DOHH2 (cell line): Measurements from ENCODE around the gene TOMM40.

Source experiments
- H3F3A ChIP-seq: fragments of 200-600 bp; sonication (generic), shearing (Covaris generic); 2 replicates; pipeline ENCODE4 v1.6.0; 2016; ENCODE audit warnings: antibody characterized with exemption, mild to moderate bottlenecking; ENCODE audit not compliant: control insufficient read depth, insufficient read depth
- H3K27ac ChIP-seq: fragments of 200-600 bp; sonication (generic); 2 replicates; pipeline ENCODE4 v1.5.1; 2014; ENCODE audit warnings: low read depth, mild to moderate bottlenecking, low read length, moderate library complexity
- H3K27me3 ChIP-seq: fragments of 200-600 bp; sonication (generic); 2 replicates; pipeline ENCODE4 v1.6.1; 2014; ENCODE audit warnings: mild to moderate bottlenecking, low read length, mixed read lengths; ENCODE audit not compliant: control insufficient read depth
- H3K36me3 ChIP-seq: fragments of 200-600 bp; sonication (generic); 2 replicates; pipeline ENCODE4 v1.6.1; 2014; ENCODE audit warnings: mild to moderate bottlenecking, low read length, moderate library complexity, mixed read lengths; ENCODE audit not compliant: control insufficient read depth
- H3K4me1 ChIP-seq: fragments of 200-600 bp; sonication (generic); 2 replicates; pipeline ENCODE4 v1.6.1; 2014; ENCODE audit warnings: mild to moderate bottlenecking, low read length, mixed read lengths; ENCODE audit not compliant: control insufficient read depth
- H3K4me2 ChIP-seq: fragments of 200-600 bp; sonication (generic); 2 replicates; pipeline ENCODE4 v1.6.0; 2014; ENCODE audit warnings: mild to moderate bottlenecking, low read length, moderate library complexity
- H3K4me3 ChIP-seq: fragments of 200-600 bp; sonication (generic); 2 replicates; pipeline ENCODE4 v1.5.1; 2014; ENCODE audit warnings: mild to moderate bottlenecking, low read length, mixed read lengths
- H3K79me2 ChIP-seq: fragments of 200-600 bp; sonication (generic); 2 replicates; pipeline ENCODE4 v1.6.1; 2014; ENCODE audit warnings: mild to moderate bottlenecking, low read length, mixed read lengths; ENCODE audit not compliant: control insufficient read depth
- H3K9me2 ChIP-seq: fragments of 200-600 bp; sonication (generic); replicated peaks from 2 replicates; pipeline ENCODE4 v1.6.1; 2014; ENCODE audit warnings: mild to moderate bottlenecking, low read length, mixed read lengths; ENCODE audit not compliant: control insufficient read depth
- H3K9me3 ChIP-seq: fragments of 200-600 bp; sonication (generic); 2 replicates; pipeline ENCODE4 v1.6.1; 2014; ENCODE audit warnings: antibody characterized with exemption, low read length, mixed read lengths; ENCODE audit not compliant: control insufficient read depth, insufficient read depth
- H4K20me1 ChIP-seq: fragments of 200-600 bp; sonication (generic); 2 replicates; pipeline ENCODE4 v1.6.0; 2014; ENCODE audit warnings: low read depth, mild to moderate bottlenecking, antibody characterized with exemption, low read length, moderate library complexity; ENCODE audit not compliant: control insufficient read depth, insufficient read depth
- EZH2phosphoT487 ChIP-seq: fragments of 200-600 bp; sonication (generic); IDR thresholded peaks from 2 replicates; pipeline ENCODE4 v1.6.1; 2017; ENCODE audit warnings: borderline replicate concordance, mild to moderate bottlenecking, antibody characterized with exemption, low read length, moderate library complexity, mixed read lengths
- TF ChIP-seq, protein P1 (sequence below): fragments of 200-600 bp; sonication (generic); IDR thresholded peaks from one replicate; pipeline ENCODE4 v1.5.1; 2014; ENCODE audit warnings: antibody characterized with exemption, mild to moderate bottlenecking, low read depth, low read length; ENCODE audit not compliant: poor library complexity, severe bottlenecking

TOMM40 gene

DNA sequence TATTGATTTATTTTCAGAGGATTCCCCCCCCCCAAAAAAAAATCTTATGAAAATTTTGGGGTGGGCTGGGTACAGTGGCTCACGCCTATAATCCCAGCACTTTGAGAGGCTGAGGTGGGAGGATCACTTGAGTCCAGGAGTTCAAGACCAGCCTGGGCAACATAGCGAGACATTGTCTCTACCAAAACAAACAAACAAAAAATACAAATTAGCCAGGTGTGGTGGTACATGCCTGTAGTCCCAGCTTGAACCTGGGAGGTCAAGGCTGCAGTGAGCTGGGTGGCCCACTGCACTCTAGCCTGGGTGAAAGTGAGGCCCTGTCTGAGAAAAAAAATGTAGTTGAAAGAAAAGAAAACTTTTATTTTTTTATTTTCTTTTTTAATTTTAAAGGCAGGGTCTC lies 27.1 kb upstream of the TOMM40 start:
- no peak for TF ChIP-seq EZH2phosphoT487
- TF ChIP-seq, protein P1, sequence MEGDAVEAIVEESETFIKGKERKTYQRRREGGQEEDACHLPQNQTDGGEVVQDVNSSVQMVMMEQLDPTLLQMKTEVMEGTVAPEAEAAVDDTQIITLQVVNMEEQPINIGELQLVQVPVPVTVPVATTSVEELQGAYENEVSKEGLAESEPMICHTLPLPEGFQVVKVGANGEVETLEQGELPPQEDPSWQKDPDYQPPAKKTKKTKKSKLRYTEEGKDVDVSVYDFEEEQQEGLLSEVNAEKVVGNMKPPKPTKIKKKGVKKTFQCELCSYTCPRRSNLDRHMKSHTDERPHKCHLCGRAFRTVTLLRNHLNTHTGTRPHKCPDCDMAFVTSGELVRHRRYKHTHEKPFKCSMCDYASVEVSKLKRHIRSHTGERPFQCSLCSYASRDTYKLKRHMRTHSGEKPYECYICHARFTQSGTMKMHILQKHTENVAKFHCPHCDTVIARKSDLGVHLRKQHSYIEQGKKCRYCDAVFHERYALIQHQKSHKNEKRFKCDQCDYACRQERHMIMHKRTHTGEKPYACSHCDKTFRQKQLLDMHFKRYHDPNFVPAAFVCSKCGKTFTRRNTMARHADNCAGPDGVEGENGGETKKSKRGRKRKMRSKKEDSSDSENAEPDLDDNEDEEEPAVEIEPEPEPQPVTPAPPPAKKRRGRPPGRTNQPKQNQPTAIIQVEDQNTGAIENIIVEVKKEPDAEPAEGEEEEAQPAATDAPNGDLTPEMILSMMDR: no peak
- H3K4me1 ChIP-seq: peaks cover 10% of the 10 kb centered on the region
- H3K36me3 ChIP-seq: no peaks in the 10 kb centered on the region
- no peaks in the 10 kb centered on the region for H3K79me2 ChIP-seq
- no peak overlapping the region for H3K4me3 ChIP-seq
- H3K9me2 ChIP-seq: no peaks in the 10 kb centered on the region
- no peaks in the 10 kb centered on the region for H4K20me1 ChIP-seq
- no peak overlapping the region for H3K4me2 ChIP-seq
- H3K27me3 ChIP-seq: no peaks in the 10 kb centered on the region
- no peaks in the 10 kb centered on the region for H3K9me3 ChIP-seq
- no peak overlapping the region for H3K27ac ChIP-seq
- no peaks in the 10 kb centered on the region for H3F3A ChIP-seq

DNA sequence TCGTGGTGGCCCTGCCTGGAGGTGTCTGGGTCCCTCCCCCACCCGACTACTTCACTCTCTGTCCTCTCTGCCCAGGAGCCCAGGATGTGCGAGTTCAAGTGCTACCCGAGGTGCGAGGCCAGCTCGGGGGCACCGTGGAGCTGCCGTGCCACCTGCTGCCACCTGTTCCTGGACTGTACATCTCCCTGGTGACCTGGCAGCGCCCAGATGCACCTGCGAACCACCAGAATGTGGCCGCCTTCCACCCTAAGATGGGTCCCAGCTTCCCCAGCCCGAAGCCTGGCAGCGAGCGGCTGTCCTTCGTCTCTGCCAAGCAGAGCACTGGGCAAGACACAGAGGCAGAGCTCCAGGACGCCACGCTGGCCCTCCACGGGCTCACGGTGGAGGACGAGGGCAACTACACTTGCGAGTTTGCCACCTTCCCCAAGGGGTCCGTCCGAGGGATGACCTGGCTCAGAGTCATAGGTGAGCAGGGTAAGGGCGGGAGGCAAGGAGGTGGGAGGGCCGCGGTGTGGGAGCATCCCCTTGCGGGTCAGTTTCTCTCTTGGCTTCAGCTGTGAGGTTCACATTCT lies 25.8 kb upstream of the TOMM40 start:
- no peaks in the 10 kb centered on the region for H3F3A ChIP-seq
- H3K4me1 ChIP-seq: peaks cover 10% of the 10 kb centered on the region
- H3K79me2 ChIP-seq: no peaks in the 10 kb centered on the region
- H3K4me2 ChIP-seq: no peak overlapping the region
- no peaks in the 10 kb centered on the region for H4K20me1 ChIP-seq
- no peak overlapping the region for H3K4me3 ChIP-seq
- H3K36me3 ChIP-seq: no peaks in the 10 kb centered on the region
- no peak overlapping the region for H3K27ac ChIP-seq
- no peak for TF ChIP-seq EZH2phosphoT487
- TF ChIP-seq, protein P1: no peak
- H3K9me2 ChIP-seq: no peaks in the 10 kb centered on the region
- H3K9me3 ChIP-seq: no peaks in the 10 kb centered on the region
- no peaks in the 10 kb centered on the region for H3K27me3 ChIP-seq

DNA sequence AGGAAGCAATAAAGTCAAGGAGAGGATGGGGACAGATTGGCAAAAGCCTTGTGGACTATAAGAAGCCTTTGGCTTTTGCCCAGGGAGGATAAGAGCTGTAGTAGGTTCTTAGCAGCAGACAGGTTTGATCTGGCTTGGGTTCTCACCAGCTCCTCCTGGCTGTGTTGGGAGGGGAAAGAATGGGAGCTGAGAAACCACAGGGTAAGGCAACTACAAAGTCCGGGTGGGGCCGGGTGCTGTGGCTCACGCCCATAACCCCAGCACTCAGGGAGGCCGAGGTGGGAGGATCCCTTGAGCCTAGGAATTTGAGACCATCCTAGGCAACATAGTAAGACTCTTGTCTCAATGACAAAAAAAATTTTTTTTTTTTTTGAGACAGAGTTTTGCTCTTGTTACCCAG lies 24.4 kb upstream of the TOMM40 start:
- no peaks in the 10 kb centered on the region for H4K20me1 ChIP-seq
- no peaks in the 10 kb centered on the region for H3K9me3 ChIP-seq
- no peaks in the 10 kb centered on the region for H3F3A ChIP-seq
- no peaks in the 10 kb centered on the region for H3K27me3 ChIP-seq
- no peak overlapping the region for H3K4me3 ChIP-seq
- H3K4me2 ChIP-seq: no peak overlapping the region
- no peak for TF ChIP-seq EZH2phosphoT487
- TF ChIP-seq, protein P1: no peak
- no peaks in the 10 kb centered on the region for H3K79me2 ChIP-seq
- H3K4me1 ChIP-seq: no peaks in the 10 kb centered on the region
- no peaks in the 10 kb centered on the region for H3K9me2 ChIP-seq
- H3K36me3 ChIP-seq: no peaks in the 10 kb centered on the region
- H3K27ac ChIP-seq: no peak overlapping the region

DNA sequence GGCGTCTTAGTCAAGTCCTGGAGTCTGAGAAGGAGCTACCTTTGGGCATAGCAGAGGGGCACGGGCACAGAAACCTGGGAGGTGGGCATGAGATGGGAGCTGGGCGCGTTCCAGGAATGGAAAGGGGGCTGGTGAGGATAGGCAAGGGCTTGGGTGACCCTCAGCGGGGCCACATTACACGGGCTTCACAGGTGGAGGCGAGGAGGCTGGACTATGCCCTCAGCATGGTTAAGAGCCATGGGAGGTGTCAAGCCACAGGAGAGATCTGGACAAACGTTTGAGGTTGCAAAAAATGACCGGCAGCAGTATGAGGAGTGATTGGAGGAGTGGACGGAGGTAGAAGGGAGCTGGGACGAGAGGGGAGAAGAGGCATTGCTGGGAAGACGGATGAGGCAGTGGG lies 23.5 kb upstream of the TOMM40 start:
- no peak for TF ChIP-seq EZH2phosphoT487
- TF ChIP-seq, protein P1: no peak
- H4K20me1 ChIP-seq: no peaks in the 10 kb centered on the region

More for the DNA sequence above, 23.5 kb upstream of the TOMM40 start:
- no peak overlapping the region for H3K4me2 ChIP-seq
- H3K27ac ChIP-seq: no peak overlapping the region
- H3K4me1 ChIP-seq: no peaks in the 10 kb centered on the region
- no peaks in the 10 kb centered on the region for H3K27me3 ChIP-seq
- H3K9me3 ChIP-seq: no peaks in the 10 kb centered on the region
- H3K79me2 ChIP-seq: no peaks in the 10 kb centered on the region
- no peaks in the 10 kb centered on the region for H3K36me3 ChIP-seq
- no peaks in the 10 kb centered on the region for H3K9me2 ChIP-seq
- no peak overlapping the region for H3K4me3 ChIP-seq
- H3F3A ChIP-seq: no peaks in the 10 kb centered on the region
